ENCODE measurements around the gene ALAS1. TPM values are rescaled to one million over a fixed set of nuclear protein-coding genes. Genes with fewer than 3 reads are reported as not detected.

The ALAS1 gene
- total RNA-seq, 1 donor from 2014 or later = 47.8 TPM

- Mint-ChIP-seq H3K4me3 (no peak overlapping the region), H3K4me1 (peaks cover 4% of the 10 kb centered on the region), H3K27me3 (ENCODE audit: low read depth) (no peaks in the 10 kb centered on the region), H3K9me3 (no peaks in the 10 kb centered on the region), H3K36me3 (ENCODE audit: low read depth) (no peaks in the 10 kb centered on the region), H3K27ac (ENCODE audit: unreplicated experiment) (no peak overlapping the region)
- no peak for TF ChIP-seq CTCF (conservative IDR thresholded peaks at IDR 0.05)
- no peak for DNase-seq (ENCODE audit: low read depth, low spot score)
Measured at GRCh38 chr3:52223449-52224408, 25.8 kb downstream of the ALAS1 start.

GRCh38 chr3:52225452-52226228, 27.7 kb downstream of the ALAS1 start, which contains the start of gene TLR9:
TLR9 (minus strand) TSS chr3:52225645; CDS start chr3:52225529, 116 bp downstream.
- peaks cover under 1% of the 10 kb centered on the region for H3K4me1 Mint-ChIP-seq
- H3K36me3 Mint-ChIP-seq (ENCODE audit: low read depth) = no peaks in the 10 kb centered on the region
- DNase-seq (ENCODE audit: low read depth, low spot score) = no peak
- H3K4me3 Mint-ChIP-seq = no peak within 1 kb of the TSS
- H3K9me3 Mint-ChIP-seq = no peaks in the 10 kb centered on the region
- no peak within 1 kb of the TSS for H3K27ac Mint-ChIP-seq (ENCODE audit: unreplicated experiment)
- TF ChIP-seq CTCF (conservative IDR thresholded peaks at IDR 0.05) = no peak
- no peaks in the 10 kb centered on the region for H3K27me3 Mint-ChIP-seq (ENCODE audit: low read depth)

- Mint-ChIP-seq H3K27me3 (ENCODE audit: low read depth) (no peaks in the 10 kb centered on the region), H3K36me3 (ENCODE audit: low read depth) (no peaks in the 10 kb centered on the region), H3K4me1 (no peaks in the 10 kb centered on the region), H3K4me3 (no peak overlapping the region), H3K27ac (ENCODE audit: unreplicated experiment) (no peak overlapping the region), H3K9me3 (no peaks in the 10 kb centered on the region)
- TF ChIP-seq CTCF (conservative IDR thresholded peaks at IDR 0.05) = no peak
- DNase-seq (ENCODE audit: low read depth, low spot score) = no peak
Measured at GRCh38 chr3:52226229-52226817, 28.4 kb downstream of the ALAS1 start.

GRCh38 chr3:52227117-52227516, 29.2 kb downstream of the ALAS1 start:
- H3K4me1 Mint-ChIP-seq = no peaks in the 10 kb centered on the region
- no peak for TF ChIP-seq CTCF (conservative IDR thresholded peaks at IDR 0.05)
- no peak overlapping the region for H3K4me3 Mint-ChIP-seq
- DNase-seq (ENCODE audit: low read depth, low spot score) = no peak
- no peak overlapping the region for H3K27ac Mint-ChIP-seq (ENCODE audit: unreplicated experiment)
- no peaks in the 10 kb centered on the region for H3K27me3 Mint-ChIP-seq (ENCODE audit: low read depth)
- H3K36me3 Mint-ChIP-seq (ENCODE audit: low read depth) = no peaks in the 10 kb centered on the region
- no peaks in the 10 kb centered on the region for H3K9me3 Mint-ChIP-seq

GRCh38 chr3:52227766-52228165, 29.8 kb downstream of the ALAS1 start:
- H3K9me3 Mint-ChIP-seq = no peaks in the 10 kb centered on the region
- H3K27ac Mint-ChIP-seq (ENCODE audit: unreplicated experiment) = peak overlapping the region; percentile 27
- TF ChIP-seq CTCF (conservative IDR thresholded peaks at IDR 0.05) = no peak
- no peaks in the 10 kb centered on the region for H3K36me3 Mint-ChIP-seq (ENCODE audit: low read depth)
- DNase-seq (ENCODE audit: low read depth, low spot score) = no peak
- no peak overlapping the region for H3K4me3 Mint-ChIP-seq
- H3K27me3 Mint-ChIP-seq (ENCODE audit: low read depth) = no peaks in the 10 kb centered on the region
- H3K4me1 Mint-ChIP-seq = no peaks in the 10 kb centered on the region

Measured in neural crest cell (in vitro differentiated cells).